Lung (tissue), 12 donors: ENCODE measurements around the gene OPRD1. TPM values are rescaled to one million over a fixed set of nuclear protein-coding genes. Genes with fewer than 3 reads are reported as not detected.

Experiments used
- ATAC-seq: fragments of 200-7000 bp; cut with Tn5 transposase; one replicate; pipeline ENCODE4 v1.9.1; 2020; ENCODE audit warnings: moderate number of reproducible peaks; ENCODE audit not compliant: insufficient read depth, low FRiP score
- DNase-seq, 3 donors: peaks; one replicate each; pipeline ENCODE4 v3.0.0-alpha.2; 2013 to 2017
- H3K27ac ChIP-seq, 2 donors: one replicate each; pipeline ENCODE4 v1.5.1; 2013; ENCODE audit warnings: mild to moderate bottlenecking in 2 of 2, moderate library complexity in 2 of 2, control low read depth in 1 of 2, inconsistent platforms in 1 of 2, low read depth in 1 of 2, low read length in 1 of 2
- H3K27me3 ChIP-seq, 3 donors: one replicate each; pipeline ENCODE4 v1.5.1; 2013; ENCODE audit warnings: low read length in 2 of 3; ENCODE audit not compliant: control insufficient read depth in 3 of 3, insufficient read depth in 3 of 3
- H3K36me3 ChIP-seq, 4 donors: one replicate each; pipeline ENCODE4 v1.5.1; 2013; ENCODE audit warnings: low read length in 4 of 4, mild to moderate bottlenecking in 1 of 4, moderate library complexity in 1 of 4; ENCODE audit not compliant: control insufficient read depth in 4 of 4, insufficient read depth in 4 of 4
- H3K4me1 ChIP-seq, 5 donors: one replicate each; pipeline ENCODE4 v1.5.1; 2013; ENCODE audit warnings: low read length in 5 of 5, mild to moderate bottlenecking in 2 of 5, moderate library complexity in 1 of 5; ENCODE audit not compliant: control insufficient read depth in 5 of 5, insufficient read depth in 5 of 5
- H3K4me3 ChIP-seq: one replicate; pipeline ENCODE4 v1.5.1; 2013; ENCODE audit warnings: mild to moderate bottlenecking, control low read depth, moderate library complexity
- H3K9ac ChIP-seq, 2 donors: one replicate each; pipeline ENCODE4 v1.5.1; 2013; ENCODE audit warnings: low read length in 2 of 2, control low read depth in 1 of 2; ENCODE audit not compliant: insufficient read depth in 1 of 2
- H3K9me3 ChIP-seq, 4 donors: one replicate each; pipeline ENCODE4 v1.5.1; 2013; ENCODE audit warnings: low read length in 3 of 4, mild to moderate bottlenecking in 1 of 4, moderate library complexity in 1 of 4; ENCODE audit not compliant: control insufficient read depth in 4 of 4, insufficient read depth in 3 of 4
- CTCF ChIP-seq: IDR thresholded peaks from 2 replicates; pipeline ENCODE4 v1.5.1; 2012; ENCODE audit warnings: mild to moderate bottlenecking; ENCODE audit errors: control extremely low read depth, extremely low read depth
- WGBS, 2 donors: extraction: QIAGEN DNeasy Blood & Tissue Kit; methylation state at CpG; one replicate each; pipeline ENCODE4 v1.1.7; 2013; 5-methylcytosine and 5-hydroxymethylcytosine counted together
- polyA plus RNA-seq, 2 donors: library from polyadenylated mRNA; stranded (reverse); fragments of 200-250 nt; gene quantifications; one replicate each; pipeline ENCODE4 v1.2.1, GENCODE V29; 2013
- total RNA-seq, 2 donors: library from RNA; depleted of rRNA in 1 of 2; stranded (reverse); fragments of >200 nt in 1 of 2; gene quantifications; one replicate each; pipeline ENCODE4 v1.2.1, GENCODE V29; 2014 to 2021
- donor health status: control.
- donor health status: control.
- donor health status: Bipolar disorder and iron deficiency.
- donor health status: healthy.
- donor health status: DM: yes; HTN: yes; CAD: no.

The OPRD1 gene
- total and polyA plus RNA-seq, 4 donors = 0.01 to 0.28 (median 0.02) TPM; not detected in 1

- peak overlapping the region in 1 of 2 donors; percentile 81 for H3K27ac ChIP-seq
- TF ChIP-seq CTCF = no peak
- H3K4me3 ChIP-seq = peak overlapping the region; percentile 46
- no peaks in the 10 kb centered on the region for H3K9me3 ChIP-seq
- ATAC-seq (no peak), DNase-seq (no peak)
- H3K4me1 ChIP-seq = peaks cover 0 to 16% (median 5%) of the 10 kb centered on the region in 5 donors
- WGBS, 2 donors = 32 to 34% methylated on average over 10 of the region's 10 CpGs
- H3K36me3 ChIP-seq = no peaks in the 10 kb centered on the region
- no peaks in the 10 kb centered on the region for H3K27me3 ChIP-seq
- H3K9ac ChIP-seq = peak overlapping the region; percentile 3 to 70
These were observed 101.8 kb downstream of the OPRD1 start for GRCh38 chr1:28913786-28914227.

- Histone ChIP-seq H3K27me3 (no peaks in the 10 kb centered on the region), H3K9ac (peak within 1 kb of the TSS; percentile 61 to 70), H3K4me3 (peak within 1 kb of the TSS; percentile 67), H3K4me1 (peaks cover 0 to 16% (median 5%) of the 10 kb centered on the region in 5 donors), H3K9me3 (no peaks in the 10 kb centered on the region), H3K27ac (peak within 1 kb of the TSS in 1 of 2 donors; percentile 81), H3K36me3 (no peaks in the 10 kb centered on the region)
- no peak for TF ChIP-seq CTCF
- WGBS, 2 donors = 0 to 1% methylated on average over 70 to 95 of the region's 95 CpGs
- DNase-seq = peak; percentile 97 to 98 (median 97)
- ATAC-seq = peak; percentile 95
These were observed 102.5 kb downstream of the OPRD1 start, which contains the start of gene EPB41 for GRCh38 chr1:28914228-28915030. Gene EPB41 (plus strand): TSS chr1:28914569. CDS start chr1:28987438, 72,869 bp downstream.

- H3K9me3 ChIP-seq = no peaks in the 10 kb centered on the region
- no peaks in the 10 kb centered on the region for H3K36me3 ChIP-seq
- H3K27me3 ChIP-seq = no peaks in the 10 kb centered on the region
- H3K4me3 ChIP-seq = peak overlapping the region; percentile 67
- peaks cover 0 to 16% (median 7%) of the 10 kb centered on the region in 5 donors for H3K4me1 ChIP-seq
- 3 to 5% methylated on average over 32 of the region's 32 CpGs for whole genome bisulfite sequencing, 2 donors
- H3K27ac ChIP-seq = peak overlapping the region in 1 of 2 donors; percentile 81
- no peak for TF ChIP-seq CTCF
- ATAC-seq (no peak), DNase-seq (peak; percentile 52 to 66 (median 65))
- peak overlapping the region in 1 of 2 donors; percentile 61 for H3K9ac ChIP-seq
These were observed 103.3 kb downstream of the OPRD1 start for GRCh38 chr1:28915031-28915895.
